ENCODE results near the gene MAEL. TPM values are rescaled to one million over a fixed set of nuclear protein-coding genes. Genes with fewer than 3 reads are reported as not detected.

The MAEL gene
- total RNA-seq (2014; rRNA removed; shearing (Covaris generic)) = 0.35 and 0.76 TPM in 2 replicates
- polyA plus RNA-seq (2016; fragmentation: Nextera tagmentation; extraction: Ambion mirVana) = 0.66 and 0.95 TPM in 2 replicates
- long read RNA-seq = 0 reads

DNA sequence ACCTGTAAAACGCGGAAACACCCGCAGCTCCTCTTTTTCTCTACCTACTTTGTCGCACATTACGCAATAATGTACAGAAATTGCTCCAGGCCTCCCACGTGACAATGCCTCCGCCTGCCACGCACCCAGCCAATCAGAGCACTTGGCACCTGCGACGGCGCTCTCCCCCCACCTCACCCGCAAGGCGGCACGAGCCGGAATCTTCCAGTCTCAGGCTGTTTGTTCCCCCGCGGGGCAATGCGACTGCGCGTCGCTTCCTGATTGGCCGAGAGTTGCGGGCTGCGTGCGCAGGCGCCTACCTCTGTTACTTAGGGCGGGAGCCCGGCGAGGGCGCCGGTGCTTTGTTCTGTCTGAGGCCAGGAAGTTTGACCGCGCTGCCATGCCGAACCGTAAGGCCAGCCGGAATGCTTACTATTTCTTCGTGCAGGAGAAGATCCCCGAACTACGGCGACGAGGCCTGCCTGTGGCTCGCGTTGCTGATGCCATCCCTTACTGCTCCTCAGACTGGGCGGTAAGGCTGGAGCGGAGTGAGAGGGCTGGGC lies at the start of gene MAEL:
MAEL (plus strand) TSS at position 307 of the 542 bp plus-strand sequence; CDS start at position 380, 73 bp downstream.
- peak; percentile 66 for ATAC-seq
- Histone ChIP-seq H3F3A (replicated peaks; ENCODE audit: low read depth) (no peaks in the 10 kb centered on the region), H3K27ac (ENCODE audit: low read depth) (no peak within 1 kb of the TSS), H4K20me1 (replicated peaks; ENCODE audit: insufficient read depth) (no peaks in the 10 kb centered on the region), H3K36me3 (ENCODE audit: insufficient read depth) (no peaks in the 10 kb centered on the region), H3K4me2 (no peak within 1 kb of the TSS), H3K79me2 (replicated peaks; ENCODE audit: insufficient read depth) (no peaks in the 10 kb centered on the region), H2AFZ (peak within 1 kb of the TSS; percentile 93), H3K4me3 (no peak within 1 kb of the TSS), H3K27me3 (ENCODE audit: insufficient read depth) (no peaks in the 10 kb centered on the region), H3K4me1 (ENCODE audit: insufficient read depth) (no peaks in the 10 kb centered on the region), H3K9me2 (ENCODE audit: insufficient read depth) (no peaks in the 10 kb centered on the region)
- no peaks in the 10 kb centered on the region for H3K4me1 Mint-ChIP-seq
- H3K27me3 Mint-ChIP-seq (ENCODE audit: insufficient read depth, low read depth, poor library complexity) = peaks cover 2% of the 10 kb centered on the region
- no peaks in the 10 kb centered on the region for H3K36me3 Mint-ChIP-seq (ENCODE audit: low read depth)
- no peak for TF ChIP-seq JUNB (IDR thresholded peaks at IDR 0.05; ENCODE audit: unreplicated experiment)
- no peak for TF ChIP-seq EZH2 (IDR thresholded peaks at IDR 0.05; ENCODE audit: low read depth, unreplicated experiment)
- TF ChIP-seq ZNF331 (CRISPR knock-in tag; IDR thresholded peaks at IDR 0.05; ENCODE audit: low read depth) = no peak
- TF ChIP-seq NANOG (IDR thresholded peaks at IDR 0.05; ENCODE audit: borderline replicate concordance) = no peak
- TF ChIP-seq, protein P1, sequence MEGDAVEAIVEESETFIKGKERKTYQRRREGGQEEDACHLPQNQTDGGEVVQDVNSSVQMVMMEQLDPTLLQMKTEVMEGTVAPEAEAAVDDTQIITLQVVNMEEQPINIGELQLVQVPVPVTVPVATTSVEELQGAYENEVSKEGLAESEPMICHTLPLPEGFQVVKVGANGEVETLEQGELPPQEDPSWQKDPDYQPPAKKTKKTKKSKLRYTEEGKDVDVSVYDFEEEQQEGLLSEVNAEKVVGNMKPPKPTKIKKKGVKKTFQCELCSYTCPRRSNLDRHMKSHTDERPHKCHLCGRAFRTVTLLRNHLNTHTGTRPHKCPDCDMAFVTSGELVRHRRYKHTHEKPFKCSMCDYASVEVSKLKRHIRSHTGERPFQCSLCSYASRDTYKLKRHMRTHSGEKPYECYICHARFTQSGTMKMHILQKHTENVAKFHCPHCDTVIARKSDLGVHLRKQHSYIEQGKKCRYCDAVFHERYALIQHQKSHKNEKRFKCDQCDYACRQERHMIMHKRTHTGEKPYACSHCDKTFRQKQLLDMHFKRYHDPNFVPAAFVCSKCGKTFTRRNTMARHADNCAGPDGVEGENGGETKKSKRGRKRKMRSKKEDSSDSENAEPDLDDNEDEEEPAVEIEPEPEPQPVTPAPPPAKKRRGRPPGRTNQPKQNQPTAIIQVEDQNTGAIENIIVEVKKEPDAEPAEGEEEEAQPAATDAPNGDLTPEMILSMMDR (conservative IDR thresholded peaks at IDR 0.05; ENCODE audit: low read depth in 2 of 2) = no peak
- TF ChIP-seq, protein P2, sequence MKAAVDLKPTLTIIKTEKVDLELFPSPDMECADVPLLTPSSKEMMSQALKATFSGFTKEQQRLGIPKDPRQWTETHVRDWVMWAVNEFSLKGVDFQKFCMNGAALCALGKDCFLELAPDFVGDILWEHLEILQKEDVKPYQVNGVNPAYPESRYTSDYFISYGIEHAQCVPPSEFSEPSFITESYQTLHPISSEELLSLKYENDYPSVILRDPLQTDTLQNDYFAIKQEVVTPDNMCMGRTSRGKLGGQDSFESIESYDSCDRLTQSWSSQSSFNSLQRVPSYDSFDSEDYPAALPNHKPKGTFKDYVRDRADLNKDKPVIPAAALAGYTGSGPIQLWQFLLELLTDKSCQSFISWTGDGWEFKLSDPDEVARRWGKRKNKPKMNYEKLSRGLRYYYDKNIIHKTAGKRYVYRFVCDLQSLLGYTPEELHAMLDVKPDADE (IDR thresholded peaks at IDR 0.05) = no peak
- TF ChIP-seq ZNF114 (CRISPR knock-in tag; IDR thresholded peaks at IDR 0.05) = no peak
- TF ChIP-seq STAT1 (IDR thresholded peaks at IDR 0.05; ENCODE audit: unreplicated experiment) = no peak
- TF ChIP-seq, protein P3, sequence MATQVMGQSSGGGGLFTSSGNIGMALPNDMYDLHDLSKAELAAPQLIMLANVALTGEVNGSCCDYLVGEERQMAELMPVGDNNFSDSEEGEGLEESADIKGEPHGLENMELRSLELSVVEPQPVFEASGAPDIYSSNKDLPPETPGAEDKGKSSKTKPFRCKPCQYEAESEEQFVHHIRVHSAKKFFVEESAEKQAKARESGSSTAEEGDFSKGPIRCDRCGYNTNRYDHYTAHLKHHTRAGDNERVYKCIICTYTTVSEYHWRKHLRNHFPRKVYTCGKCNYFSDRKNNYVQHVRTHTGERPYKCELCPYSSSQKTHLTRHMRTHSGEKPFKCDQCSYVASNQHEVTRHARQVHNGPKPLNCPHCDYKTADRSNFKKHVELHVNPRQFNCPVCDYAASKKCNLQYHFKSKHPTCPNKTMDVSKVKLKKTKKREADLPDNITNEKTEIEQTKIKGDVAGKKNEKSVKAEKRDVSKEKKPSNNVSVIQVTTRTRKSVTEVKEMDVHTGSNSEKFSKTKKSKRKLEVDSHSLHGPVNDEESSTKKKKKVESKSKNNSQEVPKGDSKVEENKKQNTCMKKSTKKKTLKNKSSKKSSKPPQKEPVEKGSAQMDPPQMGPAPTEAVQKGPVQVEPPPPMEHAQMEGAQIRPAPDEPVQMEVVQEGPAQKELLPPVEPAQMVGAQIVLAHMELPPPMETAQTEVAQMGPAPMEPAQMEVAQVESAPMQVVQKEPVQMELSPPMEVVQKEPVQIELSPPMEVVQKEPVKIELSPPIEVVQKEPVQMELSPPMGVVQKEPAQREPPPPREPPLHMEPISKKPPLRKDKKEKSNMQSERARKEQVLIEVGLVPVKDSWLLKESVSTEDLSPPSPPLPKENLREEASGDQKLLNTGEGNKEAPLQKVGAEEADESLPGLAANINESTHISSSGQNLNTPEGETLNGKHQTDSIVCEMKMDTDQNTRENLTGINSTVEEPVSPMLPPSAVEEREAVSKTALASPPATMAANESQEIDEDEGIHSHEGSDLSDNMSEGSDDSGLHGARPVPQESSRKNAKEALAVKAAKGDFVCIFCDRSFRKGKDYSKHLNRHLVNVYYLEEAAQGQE (IDR thresholded peaks at IDR 0.05; ENCODE audit: unreplicated experiment) = no peak
- H3K9me3 Mint-ChIP-seq = no peaks in the 10 kb centered on the region
- no peak within 1 kb of the TSS for H3K4me3 Mint-ChIP-seq
- H3K27ac Mint-ChIP-seq = peak within 1 kb of the TSS; percentile 80
- DNase-seq (ENCODE audit: low spot score) = peak; percentile 74
